GM12872 (cell line): ENCODE data around the gene PCDHGA7.
"Not testable (repeated sequence)": the region's sequence is repeated elsewhere in the genome, so short reads cannot be mapped to it uniquely, and the experiment has no call there.

Source experiments
- CTCF ChIP-seq: IDR thresholded peaks from 3 replicates; pipeline ENCODE4 v1.5.1; 2011; ENCODE audit warnings: low read depth, mild to moderate bottlenecking, low read length, moderate library complexity; ENCODE audit not compliant: insufficient read depth

PCDHGA7 gene

DNA sequence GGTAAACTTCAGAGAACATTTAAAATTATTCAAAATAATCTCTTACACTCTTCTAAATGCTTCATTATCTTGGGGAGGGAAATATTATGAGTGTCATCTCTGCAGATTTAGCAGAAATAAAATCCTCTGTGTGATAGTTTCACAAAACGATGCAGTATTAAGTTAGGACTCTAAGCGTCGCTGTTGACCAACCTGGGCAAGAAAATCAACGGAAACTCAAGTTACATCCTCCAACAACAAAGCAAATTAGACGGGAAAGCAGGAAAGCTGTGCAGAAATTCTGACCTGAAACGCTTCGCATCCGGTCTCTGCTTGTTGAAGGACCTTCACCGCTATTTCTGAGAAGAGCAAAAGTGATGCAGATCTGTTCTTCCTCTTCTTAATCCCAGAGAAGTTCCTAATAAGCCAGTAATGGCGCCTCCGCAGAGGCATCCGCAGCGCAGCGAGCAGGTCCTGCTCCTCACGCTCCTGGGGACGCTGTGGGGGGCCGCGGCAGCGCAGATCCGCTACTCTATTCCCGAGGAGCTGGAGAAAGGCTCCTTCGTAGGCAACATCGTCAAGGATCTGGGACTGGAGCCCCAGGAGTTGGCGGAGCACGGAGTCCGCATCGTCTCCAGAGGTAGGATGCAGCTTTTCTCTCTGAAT, 8.7 kb upstream of the PCDHGA7 start, which contains the start of gene PCDHGA6:
PCDHGA6 (plus strand) TSS at position 219 of the 645 bp plus-strand sequence; CDS start at position 412, 193 bp downstream.
- TF ChIP-seq CTCF = peak; percentile 45; the same call in 1 of the 3 replicates

DNA sequence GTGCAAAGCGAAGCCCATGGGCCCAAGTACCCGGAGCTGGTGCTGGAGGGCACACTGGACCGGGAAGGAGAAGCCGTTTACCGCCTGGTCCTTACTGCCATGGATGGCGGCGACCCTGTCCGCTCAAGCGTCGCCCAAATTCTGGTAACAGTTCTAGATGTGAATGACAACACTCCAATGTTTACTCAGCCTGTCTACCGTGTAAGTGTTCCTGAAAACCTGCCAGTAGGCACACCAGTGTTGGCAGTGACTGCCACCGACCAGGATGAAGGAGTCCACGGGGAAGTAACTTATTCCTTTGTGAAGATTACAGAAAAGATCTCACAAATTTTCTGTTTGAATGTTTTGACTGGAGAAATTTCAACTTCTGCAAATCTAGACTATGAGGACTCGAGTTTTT, 7.9 kb upstream of the PCDHGA7 start:
- no peak for TF ChIP-seq CTCF

DNA sequence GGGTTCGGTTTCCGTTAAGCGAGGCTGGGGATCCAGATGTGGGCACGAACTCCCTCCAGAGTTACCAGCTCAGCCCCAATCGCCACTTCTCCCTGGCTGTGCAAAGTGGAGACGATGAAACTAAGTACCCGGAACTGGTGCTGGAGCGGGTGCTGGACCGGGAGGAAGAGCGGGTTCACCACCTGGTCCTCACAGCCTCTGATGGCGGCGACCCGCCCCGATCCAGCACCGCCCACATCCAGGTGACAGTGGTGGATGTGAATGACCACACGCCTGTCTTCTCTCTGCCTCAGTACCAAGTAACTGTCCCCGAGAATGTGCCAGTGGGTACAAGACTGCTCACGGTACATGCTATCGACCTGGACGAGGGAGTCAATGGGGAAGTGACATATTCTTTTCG, 803 bp downstream of the PCDHGA7 start:
- TF ChIP-seq CTCF = no peak

GRCh38 chr5:141384471-141385267, 2.1 kb downstream of the PCDHGA7 start:
- no peak for TF ChIP-seq CTCF

DNA sequence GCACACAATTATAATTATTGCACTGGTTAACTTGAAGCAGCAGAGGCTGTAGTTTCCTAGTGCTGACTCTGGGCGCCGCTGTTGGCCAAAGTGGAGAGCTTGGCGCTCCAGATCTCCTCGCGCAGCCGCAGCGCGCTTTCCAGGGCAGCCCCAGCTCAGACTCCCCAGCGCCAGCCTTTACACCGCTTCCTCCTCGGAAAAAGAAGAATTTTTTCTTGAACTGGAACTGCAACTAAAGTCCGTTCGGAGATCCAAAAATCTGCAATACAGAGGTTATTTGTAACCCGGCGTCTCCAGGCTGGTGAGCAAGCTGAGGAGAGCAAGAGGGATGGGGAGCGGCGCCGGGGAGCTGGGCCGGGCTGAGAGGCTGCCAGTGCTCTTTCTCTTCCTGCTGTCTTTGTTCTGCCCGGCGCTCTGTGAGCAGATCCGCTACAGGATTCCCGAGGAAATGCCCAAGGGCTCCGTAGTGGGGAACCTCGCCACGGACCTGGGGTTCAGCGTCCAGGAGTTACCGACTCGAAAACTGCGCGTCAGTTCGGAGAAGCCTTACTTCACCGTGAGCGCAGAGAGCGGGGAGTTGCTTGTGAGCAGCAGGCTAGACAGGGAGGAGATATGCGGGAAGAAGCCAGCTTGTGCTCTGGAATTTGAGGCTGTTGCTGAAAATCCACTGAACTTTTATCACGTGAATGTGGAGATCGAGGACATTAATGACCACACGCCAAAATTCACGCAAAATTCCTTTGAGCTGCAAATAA, 5.2 kb downstream of the PCDHGA7 start, which contains the start of gene PCDHGB4:
PCDHGB4 (plus strand) TSS at position 142 of the 755 bp plus-strand sequence; CDS start at position 329, 187 bp downstream.
- not testable (repeated sequence) for TF ChIP-seq CTCF

GRCh38 chr5:141388661-141389060, 6.1 kb downstream of the PCDHGA7 start:
- TF ChIP-seq CTCF = no peak
